GM18861 (cell line): ENCODE results near the gene CPLX1.
"Not testable (repeated sequence)": the region's sequence is repeated elsewhere in the genome, so short reads cannot be mapped to it uniquely, and the experiment has no call there.

Experiments used
- ATAC-seq: cut with Tn5 transposase; IDR thresholded peaks from one replicate; pipeline ENCODE4 v1.9.1; 2021; ENCODE audit not compliant: unreplicated experiment

Gene CPLX1

GRCh38 chr4:761739-762138 lies 64.2 kb downstream of the CPLX1 start:
- ATAC-seq, result no peak

- no peak for ATAC-seq
These were observed 64.8 kb downstream of the CPLX1 start for GRCh38 chr4:761086-761485.

- ATAC-seq, result no peak
These were observed 65.3 kb downstream of the CPLX1 start for GRCh38 chr4:760616-761015.

GRCh38 chr4:759810-760209 lies 66.1 kb downstream of the CPLX1 start:
- ATAC-seq, result not testable (repeated sequence)

GRCh38 chr4:757111-757510 lies 68.8 kb downstream of the CPLX1 start:
- no peak for ATAC-seq

- ATAC-seq, result no peak
These were observed 71.5 kb downstream of the CPLX1 start for GRCh38 chr4:754221-755120.

- ATAC-seq, result not testable (repeated sequence)
These were observed 72.7 kb downstream of the CPLX1 start for GRCh38 chr4:753186-753585.

- no peak for ATAC-seq
These were observed 73.6 kb downstream of the CPLX1 start for GRCh38 chr4:752196-752861.

GRCh38 chr4:751676-752075 lies 74.3 kb downstream of the CPLX1 start:
- no peak for ATAC-seq

GRCh38 chr4:749698-750666 lies 75.9 kb downstream of the CPLX1 start:
- no peak for ATAC-seq

GRCh38 chr4:748461-748860 lies 77.5 kb downstream of the CPLX1 start:
- ATAC-seq, result no peak

- ATAC-seq, result no peak
These were observed 78.3 kb downstream of the CPLX1 start for GRCh38 chr4:747546-748170.

- no peak for ATAC-seq
These were observed 81.6 kb downstream of the CPLX1 start for GRCh38 chr4:744212-744841.

GRCh38 chr4:743463-744211 lies 82.3 kb downstream of the CPLX1 start:
- ATAC-seq, result no peak

- ATAC-seq, result no peak
These were observed 83.1 kb downstream of the CPLX1 start for GRCh38 chr4:742742-743311.

- ATAC-seq, result no peak
These were observed 83.7 kb downstream of the CPLX1 start for GRCh38 chr4:742096-742741.

GRCh38 chr4:740656-741282 lies 85.2 kb downstream of the CPLX1 start:
- no peak for ATAC-seq

GRCh38 chr4:740011-740410 lies 85.9 kb downstream of the CPLX1 start:
- ATAC-seq, result no peak
